CD14-positive monocyte (primary cell): ENCODE measurements around the gene CD69. TPM values are rescaled to one million over a fixed set of nuclear protein-coding genes. Genes with fewer than 3 reads are reported as not detected.

Source experiments
- DNase-seq, 3 donors: peaks; one replicate each; pipeline ENCODE4 v3.0.0-alpha.2; 2011 to 2022
- H2AFZ ChIP-seq: 2 replicates; pipeline ENCODE4 v1.6.0; 2012; ENCODE audit warnings: mild to moderate bottlenecking, low read depth, low read length, inconsistent platforms; ENCODE audit not compliant: insufficient read depth, poor library complexity, severe bottlenecking
- H3K27ac ChIP-seq, 2 donors: 1 replicate in 1 of 2; 2 replicates in 1 of 2; pipeline ENCODE4 v1.5.1; 2012 to 2013; ENCODE audit warnings: low read length in 2 of 2, control low read depth in 1 of 2, inconsistent platforms in 1 of 2, low read depth in 1 of 2, mild to moderate bottlenecking in 1 of 2
- H3K27me3 ChIP-seq, 2 donors: one replicate each; pipeline versions ENCODE4 v1.6.0 to v1.6.1; 2011 to 2013; ENCODE audit warnings: low read length in 2 of 2; ENCODE audit not compliant: control insufficient read depth in 2 of 2, insufficient read depth in 2 of 2
- H3K36me3 ChIP-seq, 2 donors: replicated peaks in 1 of 2; 1 replicate in 1 of 2; 2 replicates in 1 of 2; pipeline versions ENCODE4 v1.5.1 to v1.6.1; 2012 to 2013; ENCODE audit warnings: low read length in 2 of 2, control low read depth in 1 of 2, inconsistent platforms in 1 of 2, mild to moderate bottlenecking in 1 of 2; ENCODE audit not compliant: insufficient read depth in 2 of 2, control insufficient read depth in 1 of 2
- H3K4me1 ChIP-seq, 2 donors: 1 replicate in 1 of 2; 2 replicates in 1 of 2; pipeline versions ENCODE4 v1.5.1 to v1.6.1; 2012 to 2013; ENCODE audit warnings: low read length in 2 of 2, control low read depth in 1 of 2, inconsistent platforms in 1 of 2, mild to moderate bottlenecking in 1 of 2, moderate library complexity in 1 of 2; ENCODE audit not compliant: insufficient read depth in 2 of 2, control insufficient read depth in 1 of 2
- H3K4me2 ChIP-seq: replicated peaks from 2 replicates; pipeline ENCODE3; 2012; ENCODE audit warnings: low read length, moderate library complexity, mild to moderate bottlenecking; ENCODE audit not compliant: poor library complexity, severe bottlenecking; ENCODE audit errors: extremely low read depth
- H3K4me3 ChIP-seq, 3 experiments: fragments of 200-600 bp in 1 of 3; sonication (generic) in 1 of 3; replicated peaks in 1 of 3; 1 replicate in 2 of 3; 2 replicates in 1 of 3; pipeline ENCODE4 v1.5.1; 2011 to 2013; ENCODE audit warnings: low read length in 3 of 3, mild to moderate bottlenecking in 3 of 3, control low read depth in 2 of 3, low read depth in 2 of 3, inconsistent platforms in 1 of 3, moderate library complexity in 1 of 3
- H3K79me2 ChIP-seq: 2 replicates; pipeline ENCODE4 v1.6.0; 2012; ENCODE audit warnings: mild to moderate bottlenecking, control low read depth, inconsistent platforms, low read length, moderate library complexity; ENCODE audit not compliant: insufficient read depth
- H3K9ac ChIP-seq: 2 replicates; pipeline ENCODE4 v1.6.0; 2017; ENCODE audit warnings: low read length, mild to moderate bottlenecking; ENCODE audit not compliant: insufficient read depth, poor library complexity, severe bottlenecking
- H3K9me3 ChIP-seq, 2 donors: replicated peaks in 1 of 2; 1 replicate in 1 of 2; 2 replicates in 1 of 2; pipeline versions ENCODE4 v1.5.1 to v1.6.1; 2012 to 2013; ENCODE audit warnings: low read length in 2 of 2, control low read depth in 1 of 2; ENCODE audit not compliant: control insufficient read depth in 1 of 2, insufficient read depth in 1 of 2
- H4K20me1 ChIP-seq: 2 replicates; pipeline ENCODE4 v1.6.0; 2012; ENCODE audit warnings: mild to moderate bottlenecking, low read length, control low read depth, moderate library complexity; ENCODE audit not compliant: insufficient read depth
- H3K27ac Mint-ChIP-seq, 7 donors: one replicate each; pipeline ENCODE4 v1.8.0; 2020; ENCODE audit warnings: mild to moderate bottlenecking in 7 of 7, mixed read lengths in 7 of 7, moderate library complexity in 6 of 7, inconsistent platforms in 2 of 7
- H3K27me3 Mint-ChIP-seq, 3 donors: one replicate each; pipeline ENCODE4 v1.8.0; 2021 to 2022; ENCODE audit warnings: low read depth in 3 of 3, mild to moderate bottlenecking in 3 of 3, mixed read lengths in 3 of 3, moderate library complexity in 3 of 3, inconsistent platforms in 1 of 3
- H3K36me3 Mint-ChIP-seq, 2 donors: one replicate each; pipeline ENCODE4 v1.8.0; 2020; ENCODE audit warnings: mixed read lengths in 2 of 2, inconsistent platforms in 1 of 2, mild to moderate bottlenecking in 1 of 2
- H3K4me1 Mint-ChIP-seq: one replicate; pipeline ENCODE4 v1.8.0; 2020; ENCODE audit warnings: mild to moderate bottlenecking, mixed read lengths
- H3K4me3 Mint-ChIP-seq, 2 donors: one replicate each; pipeline ENCODE4 v1.8.0; 2020; ENCODE audit warnings: mild to moderate bottlenecking in 2 of 2, mixed read lengths in 2 of 2, moderate library complexity in 1 of 2
- H3K9me3 Mint-ChIP-seq, 7 donors: one replicate each; pipeline ENCODE4 v1.8.0; 2020 to 2022; ENCODE audit warnings: mixed read lengths in 7 of 7, mild to moderate bottlenecking in 6 of 7, moderate library complexity in 6 of 7, inconsistent platforms in 2 of 7
- WGBS: methylation state at CpG from one replicate; pipeline ENCODE4 v1.1.5; 2013; ENCODE audit warnings: missing lambda C conversion rate; ENCODE audit not compliant: insufficient coverage; 5-methylcytosine and 5-hydroxymethylcytosine counted together
- intact Hi-C, 2 donors: fragments of 100-400 bp; cut with micrococcal nuclease; formaldehyde crosslinking; loops; one replicate each; pipeline versions ENCODE4 v1.15.0 to v1.15.1; 2023
- polyA plus RNA-seq, 3 donors: library from polyadenylated mRNA; depleted of rRNA in 1 of 3; unstranded in 2 of 3; stranded (reverse) in 1 of 3; fragments of 300-500 nt in 2 of 3; fragments of >200 nt in 1 of 3; fragmentation: Illumina TruSeq in 2 of 3; gene quantifications; 1 replicate in 2 of 3; 2 replicates in 1 of 3; pipeline ENCODE4 v1.2.3, GENCODE V29; 2012 to 2021
- TF ChIP-seq, protein P1 (sequence below): fragments of 200-600 bp; IDR thresholded peaks from one replicate; pipeline ENCODE4 v1.8.0; 2022; ENCODE audit warnings: antibody characterized with exemption, mild to moderate bottlenecking

CD69 gene
- polyA plus RNA-seq, 3 donors, result 5.8 to 12.4 (median 6.0) TPM

DNA sequence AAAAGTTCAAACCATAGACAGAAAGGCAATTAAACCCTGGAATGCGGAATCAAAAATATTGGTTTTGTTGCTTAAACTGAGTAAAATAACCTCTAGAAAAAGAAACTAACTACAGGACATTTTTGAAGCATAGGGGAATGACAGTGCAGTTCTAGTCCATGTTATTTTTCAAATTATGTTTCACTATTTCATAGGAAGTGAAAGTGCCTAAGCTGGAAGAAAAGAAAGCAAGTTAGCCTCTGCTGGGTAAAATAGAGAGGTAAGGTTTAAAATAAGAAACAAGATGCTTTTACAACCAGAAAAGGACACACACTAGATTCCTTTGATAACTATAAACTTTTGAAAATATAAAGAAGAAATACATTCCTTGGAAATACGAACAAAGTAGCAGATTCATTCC is 28.9 kb downstream of the CD69 start:
- peaks cover 47% of the 10 kb centered on the region for H3K79me2 ChIP-seq
- H3K9ac ChIP-seq, result peak overlapping the region; percentile 49
- H3K4me1 ChIP-seq, result peaks cover 49 to 64% of the 10 kb centered on the region in 2 donors
- Mint-ChIP-seq H3K4me3 (peak overlapping the region; percentile 63 to 88), H3K27me3 (no peaks in the 10 kb centered on the region), H3K27ac (peak overlapping the region; percentile 84 to 94 (median 92)), H3K4me1 (peaks cover 48% of the 10 kb centered on the region), H3K36me3 (no peaks in the 10 kb centered on the region), H3K9me3 (no peaks in the 10 kb centered on the region)
- H3K4me2 ChIP-seq, result peak overlapping the region; percentile 68
- TF ChIP-seq, protein P1, sequence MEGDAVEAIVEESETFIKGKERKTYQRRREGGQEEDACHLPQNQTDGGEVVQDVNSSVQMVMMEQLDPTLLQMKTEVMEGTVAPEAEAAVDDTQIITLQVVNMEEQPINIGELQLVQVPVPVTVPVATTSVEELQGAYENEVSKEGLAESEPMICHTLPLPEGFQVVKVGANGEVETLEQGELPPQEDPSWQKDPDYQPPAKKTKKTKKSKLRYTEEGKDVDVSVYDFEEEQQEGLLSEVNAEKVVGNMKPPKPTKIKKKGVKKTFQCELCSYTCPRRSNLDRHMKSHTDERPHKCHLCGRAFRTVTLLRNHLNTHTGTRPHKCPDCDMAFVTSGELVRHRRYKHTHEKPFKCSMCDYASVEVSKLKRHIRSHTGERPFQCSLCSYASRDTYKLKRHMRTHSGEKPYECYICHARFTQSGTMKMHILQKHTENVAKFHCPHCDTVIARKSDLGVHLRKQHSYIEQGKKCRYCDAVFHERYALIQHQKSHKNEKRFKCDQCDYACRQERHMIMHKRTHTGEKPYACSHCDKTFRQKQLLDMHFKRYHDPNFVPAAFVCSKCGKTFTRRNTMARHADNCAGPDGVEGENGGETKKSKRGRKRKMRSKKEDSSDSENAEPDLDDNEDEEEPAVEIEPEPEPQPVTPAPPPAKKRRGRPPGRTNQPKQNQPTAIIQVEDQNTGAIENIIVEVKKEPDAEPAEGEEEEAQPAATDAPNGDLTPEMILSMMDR, result no peak
- no peaks in the 10 kb centered on the region for H4K20me1 ChIP-seq
- intact Hi-C loops, result no loop called here
- H3K36me3 ChIP-seq, result no peaks in the 10 kb centered on the region
- H3K4me3 ChIP-seq, result peak overlapping the region; percentile 22 to 83 (median 72)
- H3K9me3 ChIP-seq, result no peaks in the 10 kb centered on the region
- DNase-seq, result peak; percentile 34 to 69 (median 61)
- no CpG with 5 or more reads among the region's 2 CpGs for WGBS
- no peaks in the 10 kb centered on the region for H3K27me3 ChIP-seq
- H3K27ac ChIP-seq, result peak overlapping the region; percentile 61 to 80
- peak overlapping the region; percentile 62 for H2AFZ ChIP-seq

- peak overlapping the region; percentile 68 for H3K4me2 ChIP-seq
- peak overlapping the region; percentile 63 to 88 for H3K4me3 Mint-ChIP-seq
- peak overlapping the region; percentile 62 for H2AFZ ChIP-seq
- H3K4me3 ChIP-seq, result peak overlapping the region; percentile 22 to 83 (median 72)
- no peaks in the 10 kb centered on the region for H3K36me3 ChIP-seq
- H3K27me3 ChIP-seq, result no peaks in the 10 kb centered on the region
- no peaks in the 10 kb centered on the region for H4K20me1 ChIP-seq
- H3K4me1 ChIP-seq, result peaks cover 46 to 60% of the 10 kb centered on the region in 2 donors
- TF ChIP-seq, protein P1, result no peak
- H3K27me3 Mint-ChIP-seq, result no peaks in the 10 kb centered on the region
- H3K27ac Mint-ChIP-seq, result peak overlapping the region; percentile 84 to 94 (median 92)
- no peak for DNase-seq
- WGBS, result no CpG with 5 or more reads among the region's 6 CpGs
- no peaks in the 10 kb centered on the region for H3K9me3 Mint-ChIP-seq
- peaks cover 50% of the 10 kb centered on the region for H3K79me2 ChIP-seq
- peak overlapping the region; percentile 49 for H3K9ac ChIP-seq
- intact Hi-C loops, result no loop called here
- H3K36me3 Mint-ChIP-seq, result no peaks in the 10 kb centered on the region
- no peaks in the 10 kb centered on the region for H3K9me3 ChIP-seq
- peaks cover 44% of the 10 kb centered on the region for H3K4me1 Mint-ChIP-seq
- peak overlapping the region; percentile 61 to 80 for H3K27ac ChIP-seq
Observed at GRCh38 chr12:9731393-9731792, 29.3 kb downstream of the CD69 start.
